Measurements from ENCODE around the gene ARID2.

ARID2 gene

GRCh38 chr12:45705404-45705803, 24.1 kb upstream of the ARID2 start:
- TF ChIP-seq CTCF (IDR thresholded peaks at IDR 0.05; ENCODE audit: control insufficient read depth, insufficient read depth, low read depth, low read length, missing control alignments), result no peak
- DNase-seq (ENCODE audit: low read depth), result no peak
- no peak overlapping the region for H3K4me3 ChIP-seq (ENCODE audit: control insufficient read depth, low read depth, low read length)

GRCh38 chr12:45707241-45707857, 22.2 kb upstream of the ARID2 start:
- no peak for DNase-seq (ENCODE audit: low read depth)
- no peak overlapping the region for H3K4me3 ChIP-seq (ENCODE audit: control insufficient read depth, low read depth, low read length)
- TF ChIP-seq CTCF (IDR thresholded peaks at IDR 0.05; ENCODE audit: control insufficient read depth, insufficient read depth, low read depth, low read length, missing control alignments), result no peak

- no peak overlapping the region for H3K4me3 ChIP-seq (ENCODE audit: control insufficient read depth, low read depth, low read length)
- TF ChIP-seq CTCF (IDR thresholded peaks at IDR 0.05; ENCODE audit: control insufficient read depth, insufficient read depth, low read depth, low read length, missing control alignments), result no peak
- no peak for DNase-seq (ENCODE audit: low read depth)
Observed at GRCh38 chr12:45708363-45708762, 21.1 kb upstream of the ARID2 start.

GRCh38 chr12:45708901-45709300, 20.6 kb upstream of the ARID2 start:
- TF ChIP-seq CTCF (IDR thresholded peaks at IDR 0.05; ENCODE audit: control insufficient read depth, insufficient read depth, low read depth, low read length, missing control alignments), result no peak
- no peak for DNase-seq (ENCODE audit: low read depth)
- H3K4me3 ChIP-seq (ENCODE audit: control insufficient read depth, low read depth, low read length), result no peak overlapping the region

GRCh38 chr12:45712319-45712718, 17.2 kb upstream of the ARID2 start:
- no peak for DNase-seq (ENCODE audit: low read depth)
- no peak for TF ChIP-seq CTCF (IDR thresholded peaks at IDR 0.05; ENCODE audit: control insufficient read depth, insufficient read depth, low read depth, low read length, missing control alignments)
- H3K4me3 ChIP-seq (ENCODE audit: control insufficient read depth, low read depth, low read length), result no peak overlapping the region

- H3K4me3 ChIP-seq (ENCODE audit: control insufficient read depth, low read depth, low read length), result no peak overlapping the region
- DNase-seq (ENCODE audit: low read depth), result no peak
- TF ChIP-seq CTCF (IDR thresholded peaks at IDR 0.05; ENCODE audit: control insufficient read depth, insufficient read depth, low read depth, low read length, missing control alignments), result no peak
Observed at GRCh38 chr12:45713078-45713477, 16.4 kb upstream of the ARID2 start.

GRCh38 chr12:45718306-45718705, 11.2 kb upstream of the ARID2 start:
- TF ChIP-seq CTCF (IDR thresholded peaks at IDR 0.05; ENCODE audit: control insufficient read depth, insufficient read depth, low read depth, low read length, missing control alignments), result no peak
- no peak overlapping the region for H3K4me3 ChIP-seq (ENCODE audit: control insufficient read depth, low read depth, low read length)
- DNase-seq (ENCODE audit: low read depth), result no peak

Data from AG09309 (cell line).